Gastrocnemius medialis (tissue), 4 donors: Measurements from ENCODE around the gene SRCAP.

Experiments used
- CTCF ChIP-seq, 5 experiments: fragments of 450-650 bp in 3 of 5; fragments of 200-600 bp in 2 of 5; sonication (generic) in 2 of 5; IDR thresholded peaks in 4 of 5; conservative IDR thresholded peaks in 1 of 5; 1 replicate in 4 of 5; 2 replicates in 1 of 5; pipeline ENCODE4 v1.5.1; 2016 to 2019; ENCODE audit warnings: antibody characterized with exemption in 5 of 5, mild to moderate bottlenecking in 3 of 5, moderate library complexity in 3 of 5
- POLR2A ChIP-seq, 2 donors: fragments of 450-650 bp; IDR thresholded peaks; one replicate each; pipeline ENCODE4 v1.6.1; 2017; ENCODE audit warnings: antibody characterized with exemption in 2 of 2, mild to moderate bottlenecking in 2 of 2, moderate library complexity in 2 of 2

- TF ChIP-seq CTCF (IDR thresholded peaks at IDR 0.05 in 4 of 5, conservative IDR thresholded peaks at IDR 0.05 in 1 of 5) (no peak), POLR2A (IDR thresholded peaks at IDR 0.05) (peak in 1 of 2 donors; percentile 6)
Measured at GRCh38 chr16:30656974-30657865, 41.8 kb upstream of the SRCAP start.
